Suppressor macrophage treated with lipopolysaccharide for 4 hours (primary cell): Measurements from ENCODE around the gene RAB11B.
"Not testable (repeated sequence)": the region's sequence is repeated elsewhere in the genome, so short reads cannot be mapped to it uniquely, and the experiment has no call there.

ENCODE experiments used
- DNase-seq: peaks from one replicate; pipeline ENCODE4 v3.0.0-alpha.2; 2020

Gene RAB11B

DNA sequence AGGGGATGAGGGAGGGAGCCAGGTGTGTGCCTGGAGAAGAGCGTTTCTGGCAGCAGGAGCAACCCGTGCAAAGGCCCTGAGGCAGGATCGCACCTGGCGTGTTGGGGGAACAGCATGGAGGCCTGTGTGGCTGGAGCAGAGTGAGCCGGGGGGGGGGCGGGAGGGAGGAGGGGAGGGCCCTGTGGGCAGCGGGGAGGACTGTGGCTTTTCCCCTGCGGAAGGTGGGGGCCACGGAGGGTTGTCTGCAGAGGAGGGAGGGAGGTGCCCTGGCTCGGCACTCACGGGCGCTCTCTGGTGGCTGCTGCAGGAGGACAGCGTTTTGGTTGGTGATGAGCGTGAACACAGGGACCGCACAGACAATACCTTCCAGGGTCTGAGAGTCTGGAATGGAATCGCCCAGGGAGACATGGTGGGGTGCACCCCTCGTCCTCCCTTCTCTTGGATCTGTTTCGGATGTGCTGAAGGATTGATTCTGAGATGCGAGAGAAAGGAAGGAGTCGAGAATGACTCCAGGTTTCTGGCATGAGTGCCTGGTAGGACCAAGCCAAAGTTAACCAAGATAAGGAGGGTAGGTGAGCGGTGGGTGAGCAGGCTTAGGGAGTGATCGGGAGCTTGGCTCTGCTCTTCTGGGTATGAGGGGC, 6.5 kb downstream of the RAB11B start:
- DNase-seq, result peak; percentile 83

- DNase-seq, result no peak
Measured at GRCh38 chr19:8397271-8397670, 7.1 kb downstream of the RAB11B start.

DNA sequence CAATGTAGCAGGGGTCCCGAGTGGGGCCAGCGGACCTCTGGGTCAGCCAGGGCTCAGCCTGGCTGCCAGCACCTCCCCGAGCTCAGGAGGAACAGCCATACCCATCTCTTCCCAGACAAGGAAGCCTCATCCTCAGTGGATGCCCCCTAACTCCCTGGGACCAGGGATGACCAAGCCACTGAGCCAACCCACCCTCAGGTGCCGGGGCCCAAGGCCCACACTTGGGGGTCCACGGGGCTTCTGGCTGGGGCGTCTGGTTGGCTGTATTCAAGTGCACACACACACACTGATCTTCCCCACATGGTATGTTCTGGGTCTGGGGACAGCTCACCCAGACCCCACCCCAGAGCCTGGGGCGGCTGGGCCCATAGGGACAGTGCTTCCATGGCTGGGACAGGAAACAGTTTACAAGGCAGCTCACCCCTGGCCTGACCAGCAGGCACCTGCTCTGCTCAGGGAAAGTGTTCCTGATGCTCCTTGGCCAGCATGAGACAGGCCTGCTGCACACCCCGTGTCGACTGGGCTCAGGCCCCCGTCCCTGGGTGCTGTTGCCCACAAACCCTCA, 7.7 kb downstream of the RAB11B start:
- no peak for DNase-seq

- DNase-seq, result no peak
Measured at GRCh38 chr19:8398311-8398771, 8.2 kb downstream of the RAB11B start.

- no peak for DNase-seq
Measured at GRCh38 chr19:8399681-8400188, 9.6 kb downstream of the RAB11B start.

DNA sequence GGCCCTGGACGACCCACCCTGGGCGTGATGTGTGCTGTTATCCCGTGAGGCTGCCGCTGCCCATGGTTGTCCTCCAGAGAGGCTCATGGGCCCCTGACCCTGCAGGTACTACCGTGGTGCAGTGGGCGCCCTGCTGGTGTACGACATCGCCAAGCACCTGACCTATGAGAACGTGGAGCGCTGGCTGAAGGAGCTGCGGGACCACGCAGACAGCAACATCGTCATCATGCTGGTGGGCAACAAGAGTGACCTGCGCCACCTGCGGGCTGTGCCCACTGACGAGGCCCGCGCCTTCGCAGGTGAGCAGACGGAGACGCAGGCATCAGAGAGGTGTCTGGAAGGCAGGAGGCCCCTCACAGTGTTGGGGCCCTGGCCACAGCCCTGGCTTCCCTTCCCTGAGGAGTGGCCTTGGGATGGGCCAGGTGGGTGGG, 11.8 kb downstream of the RAB11B start:
- no peak for DNase-seq

GRCh38 chr19:8403098-8403819, 13.1 kb downstream of the RAB11B start:
- DNase-seq, result no peak

- no peak for DNase-seq
Measured at GRCh38 chr19:8403820-8404109, 13.6 kb downstream of the RAB11B start.

DNA sequence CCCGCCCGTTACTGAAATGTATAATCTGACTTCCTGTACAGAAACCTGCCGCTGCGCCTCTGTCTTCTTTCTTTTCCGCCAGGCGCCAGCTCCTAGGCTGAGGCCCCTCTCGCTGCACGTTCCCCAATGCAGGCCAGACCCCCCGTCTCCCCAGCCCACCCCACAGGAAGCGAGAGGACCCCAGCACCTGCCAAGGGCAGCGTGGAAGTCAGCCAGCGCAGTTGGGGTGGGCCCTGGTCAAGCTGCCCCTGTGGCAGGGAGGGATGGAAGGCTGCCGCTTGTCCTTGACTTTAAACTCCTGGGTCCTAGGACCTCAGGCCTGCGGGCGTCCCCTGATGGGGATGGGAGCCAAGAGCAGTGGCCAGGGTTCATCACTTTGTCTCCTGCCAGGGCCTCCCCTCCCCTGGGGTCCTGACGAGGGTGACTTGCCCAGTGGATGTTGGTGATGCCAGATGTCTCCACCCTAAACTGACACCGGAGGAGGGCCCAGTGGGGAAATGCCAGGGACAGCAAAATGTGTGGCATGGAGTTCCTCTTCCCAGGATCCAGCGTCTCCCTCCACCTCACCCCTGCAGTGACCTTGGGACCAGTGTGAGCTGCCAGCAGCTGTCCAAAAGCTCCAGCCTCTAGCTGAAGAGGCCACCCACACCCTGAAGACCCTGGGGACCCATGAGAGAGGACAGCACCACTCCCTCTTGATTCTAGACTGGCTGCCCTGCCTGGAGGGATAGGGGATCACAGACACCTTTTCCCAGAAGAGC, 14.4 kb downstream of the RAB11B start:
- DNase-seq, result no peak

- DNase-seq, result not testable (repeated sequence)
Measured at GRCh38 chr19:8410718-8411117, 20.6 kb downstream of the RAB11B start.

GRCh38 chr19:8412783-8413628, 22.8 kb downstream of the RAB11B start, which contains the start of gene MARCHF2:
Gene MARCHF2 (plus strand): TSS chr19:8413305. CDS start chr19:8421841, 8,536 bp downstream.
- DNase-seq, result peak; percentile 99

DNA sequence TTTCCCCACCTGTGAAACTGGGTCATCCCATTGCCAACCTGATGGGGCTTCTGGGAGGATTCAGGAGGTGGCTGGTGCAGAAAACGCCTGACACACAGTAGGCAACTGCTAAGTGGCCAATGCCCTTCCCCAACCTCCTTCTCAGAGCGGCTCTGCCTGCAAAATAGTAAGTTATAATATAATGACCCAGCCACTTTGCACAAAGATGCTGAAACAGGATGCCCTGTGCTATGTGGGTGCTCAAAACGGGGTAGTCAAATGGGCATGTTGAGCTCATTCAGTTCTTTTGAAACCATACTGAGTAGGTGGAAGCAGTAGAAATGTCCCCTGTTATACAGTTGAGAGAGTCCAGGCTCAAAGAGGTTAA, 23.5 kb downstream of the RAB11B start:
- peak; percentile 61 for DNase-seq

- DNase-seq, result no peak
Measured at GRCh38 chr19:8416796-8417195, 26.6 kb downstream of the RAB11B start.

GRCh38 chr19:8421484-8422461, 31.6 kb downstream of the RAB11B start:
- no peak for DNase-seq

- peak; percentile 99 for DNase-seq
Measured at GRCh38 chr19:8423817-8424223, 33.7 kb downstream of the RAB11B start.

GRCh38 chr19:8425331-8425730, 35.2 kb downstream of the RAB11B start:
- not testable (repeated sequence) for DNase-seq

DNA sequence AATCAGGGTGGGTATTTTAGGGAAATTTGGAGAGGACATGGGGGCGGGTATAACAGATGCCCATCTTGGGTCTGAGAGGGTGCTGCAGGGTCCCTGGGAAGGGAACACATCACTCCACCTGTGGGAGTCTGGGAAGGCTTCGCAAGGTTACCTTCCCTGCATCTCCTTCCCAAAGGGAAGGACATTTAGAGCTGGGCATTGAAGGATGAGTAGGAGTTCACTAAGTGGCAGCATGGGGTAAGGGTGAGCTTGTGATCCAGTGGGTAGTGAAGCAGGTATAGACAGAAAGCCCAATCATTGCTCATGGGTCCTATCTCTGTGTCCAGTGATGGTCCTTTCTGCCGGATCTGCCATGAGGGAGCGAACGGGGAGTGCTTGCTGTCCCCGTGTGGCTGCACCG, 36.1 kb downstream of the RAB11B start:
- DNase-seq, result no peak

DNA sequence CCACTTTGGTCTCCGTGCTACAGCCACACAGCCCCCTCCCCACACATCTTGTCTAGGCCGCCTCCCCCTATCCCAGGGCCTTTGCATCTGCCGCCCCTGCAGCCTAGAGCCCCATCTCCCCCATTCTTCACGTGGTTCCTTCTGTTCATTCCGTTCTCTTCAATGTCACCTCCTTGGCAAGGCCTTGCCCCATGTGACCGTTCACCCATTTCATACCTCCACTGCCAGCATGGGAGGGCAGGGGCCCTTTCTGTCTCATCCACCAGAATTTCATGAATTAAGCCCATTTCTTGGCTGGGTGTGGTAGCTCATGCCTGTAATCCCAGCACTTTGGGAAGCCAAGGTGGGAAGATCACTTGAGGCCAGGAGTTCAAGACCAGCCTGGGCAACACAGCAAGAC, 38.9 kb downstream of the RAB11B start:
- no peak for DNase-seq

- no peak for DNase-seq
Measured at GRCh38 chr19:8429826-8430225, 39.7 kb downstream of the RAB11B start.

DNA sequence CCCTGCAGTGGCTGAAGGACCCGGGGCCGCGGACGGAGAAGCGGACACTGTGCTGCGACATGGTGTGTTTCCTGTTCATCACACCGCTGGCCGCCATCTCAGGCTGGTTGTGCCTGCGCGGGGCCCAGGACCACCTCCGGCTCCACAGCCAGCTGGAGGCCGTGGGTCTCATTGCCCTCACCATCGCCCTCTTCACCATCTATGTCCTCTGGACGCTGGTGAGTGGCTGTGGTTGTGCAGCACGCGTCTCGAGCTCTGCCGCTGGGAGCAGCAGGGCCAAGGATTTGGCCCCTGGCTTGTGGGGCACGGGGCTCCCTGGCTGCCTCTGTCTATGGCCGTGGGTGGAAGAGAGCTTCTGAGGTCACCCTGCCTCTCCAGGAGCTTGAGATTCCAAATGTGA, 40.5 kb downstream of the RAB11B start:
- DNase-seq, result no peak

- no peak for DNase-seq
Measured at GRCh38 chr19:8438236-8438635, 48.1 kb downstream of the RAB11B start.
